H9 (cell line): Measurements from ENCODE around the gene PLA2G2C. TPM values are rescaled to one million over a fixed set of nuclear protein-coding genes. Genes with fewer than 3 reads are reported as not detected.

Experiments
- DNase-seq: peaks from one replicate; pipeline ENCODE4 v3.0.0-alpha.2; 2017
- H2AFZ ChIP-seq: one replicate; pipeline ENCODE4 v1.6.1; 2013; ENCODE audit warnings: mild to moderate bottlenecking, low read length, control low read depth, moderate library complexity
- H2AK5ac ChIP-seq: 2 replicates; pipeline ENCODE4 v1.6.1; 2013; ENCODE audit warnings: low read length, control low read depth, mixed read lengths; ENCODE audit not compliant: insufficient read length
- H2BK120ac ChIP-seq: one replicate; pipeline ENCODE4 v1.6.1; 2013; ENCODE audit warnings: low read depth, mild to moderate bottlenecking, low read length, control low read depth, inconsistent platforms; ENCODE audit not compliant: poor library complexity, severe bottlenecking
- H2BK12ac ChIP-seq: 2 replicates; pipeline ENCODE4 v1.6.1; 2013; ENCODE audit warnings: low read length, control low read depth, mixed read lengths, low read depth; ENCODE audit not compliant: insufficient read length
- H2BK15ac ChIP-seq: 2 replicates; pipeline ENCODE4 v1.6.1; 2013; ENCODE audit warnings: low read depth, low read length, control low read depth
- H2BK20ac ChIP-seq: one replicate; pipeline ENCODE4 v1.6.1; 2013; ENCODE audit warnings: low read depth, mild to moderate bottlenecking, low read length, control low read depth, inconsistent platforms; ENCODE audit not compliant: poor library complexity, severe bottlenecking
- H2BK5ac ChIP-seq: 2 replicates; pipeline ENCODE4 v1.6.1; 2013; ENCODE audit warnings: low read length, control low read depth, mixed read lengths; ENCODE audit not compliant: insufficient read length
- H3K14ac ChIP-seq: 2 replicates; pipeline ENCODE4 v1.6.1; 2013; ENCODE audit warnings: low read length, control low read depth; ENCODE audit not compliant: insufficient read depth
- H3K18ac ChIP-seq: 2 replicates; pipeline ENCODE4 v1.6.1; 2013; ENCODE audit warnings: low read depth, mild to moderate bottlenecking, mixed read lengths, low read length, control low read depth; ENCODE audit not compliant: insufficient read length
- H3K23ac ChIP-seq: 2 replicates; pipeline ENCODE4 v1.6.1; 2013; ENCODE audit warnings: low read length, control low read depth, mixed read lengths, low read depth; ENCODE audit not compliant: insufficient read length
- H3K23me2 ChIP-seq: 2 replicates; pipeline ENCODE4 v1.6.1; 2013; ENCODE audit warnings: low read depth, mild to moderate bottlenecking, mixed read lengths, low read length, control low read depth; ENCODE audit not compliant: insufficient read length, poor library complexity, severe bottlenecking
- H3K27ac ChIP-seq: 2 replicates; pipeline ENCODE4 v1.5.1; 2013; ENCODE audit warnings: low read length, control low read depth, mixed read lengths, low read depth; ENCODE audit not compliant: insufficient read length
- H3K27me3 ChIP-seq: 2 replicates; pipeline ENCODE4 v1.6.1; 2013; ENCODE audit warnings: low read length, control low read depth, inconsistent platforms; ENCODE audit not compliant: insufficient read depth
- H3K4ac ChIP-seq: 2 replicates; pipeline ENCODE4 v1.6.1; 2013; ENCODE audit warnings: low read depth, mild to moderate bottlenecking, control low read depth, inconsistent platforms, low read length, moderate library complexity
- H3K4me1 ChIP-seq: 2 replicates; pipeline ENCODE4 v1.6.1; 2013; ENCODE audit warnings: low read length, control low read depth, inconsistent platforms; ENCODE audit not compliant: insufficient read depth
- H3K4me2 ChIP-seq: 2 replicates; pipeline ENCODE4 v1.6.1; 2013; ENCODE audit warnings: low read length, control low read depth, mixed read lengths; ENCODE audit not compliant: insufficient read length, insufficient read depth
- H3K56ac ChIP-seq: 2 replicates; pipeline ENCODE4 v1.6.1; 2013; ENCODE audit warnings: low read depth, mild to moderate bottlenecking, mixed read lengths, low read length, control low read depth; ENCODE audit not compliant: insufficient read length
- H3K79me1 ChIP-seq: 2 replicates; pipeline ENCODE4 v1.6.1; 2013; ENCODE audit warnings: low read depth, mild to moderate bottlenecking, moderate library complexity, low read length, control low read depth, inconsistent platforms; ENCODE audit not compliant: insufficient read depth, poor library complexity, severe bottlenecking
- H3K79me2 ChIP-seq: 2 replicates; pipeline ENCODE4 v1.6.1; 2013; ENCODE audit warnings: low read length, control low read depth, inconsistent platforms; ENCODE audit not compliant: insufficient read depth
- H3K9ac ChIP-seq: 2 replicates; pipeline ENCODE4 v1.6.1; 2013; ENCODE audit warnings: low read length, control low read depth, mixed read lengths; ENCODE audit not compliant: insufficient read length; ENCODE audit errors: extremely low read depth
- H3K9me3 ChIP-seq: one replicate; pipeline ENCODE4 v1.6.1; 2013; ENCODE audit warnings: low read depth, low read length, inconsistent platforms; ENCODE audit not compliant: control insufficient read depth
- H3T11ph ChIP-seq: one replicate; pipeline ENCODE4 v1.6.1; 2013; ENCODE audit warnings: mild to moderate bottlenecking, low read length, control low read depth, inconsistent platforms
- H4K20me1 ChIP-seq: one replicate; pipeline ENCODE4 v1.6.1; 2013; ENCODE audit not compliant: control insufficient read depth, insufficient read length, insufficient read depth
- H4K5ac ChIP-seq: 2 replicates; pipeline ENCODE4 v1.6.1; 2013; ENCODE audit warnings: low read depth, mild to moderate bottlenecking, mixed read lengths, low read length, control low read depth; ENCODE audit not compliant: insufficient read length
- H4K8ac ChIP-seq: replicated peaks from 2 replicates; pipeline ENCODE4 v1.6.1; 2013; ENCODE audit warnings: low read length, control low read depth, mixed read lengths, low read depth; ENCODE audit not compliant: insufficient read length
- H4K91ac ChIP-seq: 2 replicates; pipeline ENCODE4 v1.6.1; 2013; ENCODE audit warnings: low read depth, mild to moderate bottlenecking, moderate library complexity, mixed read lengths, low read length, control low read depth; ENCODE audit not compliant: insufficient read length
- H3K27ac Mint-ChIP-seq, 3 experiments: 2 replicates in 2 of 3; 3 replicates in 1 of 3; pipeline ENCODE4 v1.8.0; 2020 to 2021; ENCODE audit warnings: mixed read lengths in 3 of 3, mild to moderate bottlenecking in 1 of 3, moderate library complexity in 1 of 3
- H3K27me3 Mint-ChIP-seq: 2 replicates; pipeline ENCODE4 v1.8.0; 2021; ENCODE audit warnings: low read depth, mild to moderate bottlenecking, moderate library complexity, mixed read lengths
- H3K36me3 Mint-ChIP-seq, 3 experiments: 2 replicates in 2 of 3; 3 replicates in 1 of 3; pipeline ENCODE4 v1.8.0; 2020 to 2021; ENCODE audit warnings: low read depth in 3 of 3, mixed read lengths in 3 of 3; ENCODE audit not compliant: insufficient read depth in 1 of 3
- H3K4me1 Mint-ChIP-seq, 2 experiments: 2 replicates each; pipeline ENCODE4 v1.8.0; 2020; ENCODE audit warnings: mixed read lengths in 2 of 2
- H3K4me3 Mint-ChIP-seq, 2 experiments: 2 replicates in 1 of 2; 3 replicates in 1 of 2; pipeline ENCODE4 v1.8.0; 2020 to 2021; ENCODE audit warnings: mild to moderate bottlenecking in 2 of 2, mixed read lengths in 2 of 2, moderate library complexity in 1 of 2
- H3K9me3 Mint-ChIP-seq, 2 experiments: 2 replicates in 1 of 2; 3 replicates in 1 of 2; pipeline ENCODE4 v1.8.0; 2020; ENCODE audit warnings: mild to moderate bottlenecking in 2 of 2, mixed read lengths in 2 of 2, moderate library complexity in 1 of 2
- CTCF ChIP-seq: fragments of 200-600 bp; sonication (generic); conservative IDR thresholded peaks from 3 replicates; pipeline ENCODE4 v1.8.0; 2021; ENCODE audit warnings: antibody characterized with exemption, mild to moderate bottlenecking
- WGBS: extraction: QIAGEN DNeasy Blood & Tissue Kit; methylation state at CpG from one replicate; pipeline ENCODE4 v1.1.7; 2013; ENCODE audit warnings: missing lambda C conversion rate, low lambda C conversion rate, mixed read lengths; ENCODE audit not compliant: insufficient read length; ENCODE audit errors: extremely low coverage; 5-methylcytosine and 5-hydroxymethylcytosine counted together
- total RNA-seq: library from RNA; stranded (reverse); gene quantifications from 2 replicates; pipeline ENCODE4 v1.2.1, GENCODE V29; 2021

PLA2G2C gene
- total RNA-seq, 1 experiment from 2014 or later: not detected

- Histone ChIP-seq H3K14ac (no peak overlapping the region), H2AFZ (no peak overlapping the region), H3K9me3 (no peaks in the 10 kb centered on the region), H4K20me1 (no peaks in the 10 kb centered on the region), H4K91ac (no peak overlapping the region), H3K9ac (no peak overlapping the region), H3K4me1 (no peaks in the 10 kb centered on the region), H3K56ac (no peak overlapping the region), H3K27me3 (no peaks in the 10 kb centered on the region), H3K4me2 (no peak overlapping the region), H2AK5ac (no peak overlapping the region), H3K79me1 (no peaks in the 10 kb centered on the region), H2BK5ac (no peak overlapping the region), H2BK12ac (no peak overlapping the region), H4K5ac (no peak overlapping the region), H3K79me2 (no peaks in the 10 kb centered on the region), H2BK120ac (no peak overlapping the region), H2BK15ac (no peak overlapping the region), H2BK20ac (no peak overlapping the region), H3K4ac (no peak overlapping the region), H3K23me2 (no peaks in the 10 kb centered on the region), H3T11ph (no peak overlapping the region), H4K8ac (no peak overlapping the region), H3K23ac (no peak overlapping the region), H3K18ac (no peak overlapping the region), H3K27ac (no peak overlapping the region)
- TF ChIP-seq CTCF: no peak
- Mint-ChIP-seq H3K4me3 (no peak overlapping the region), H3K36me3 (no peaks in the 10 kb centered on the region), H3K4me1 (no peaks in the 10 kb centered on the region), H3K27me3 (peaks cover 5% of the 10 kb centered on the region), H3K27ac (no peak overlapping the region), H3K9me3 (peaks cover 2% of the 10 kb centered on the region in 2 experiments; a peak in 1 of 5 replicates)
- whole genome bisulfite sequencing: no CpG with 5 or more reads among the region's 3 CpGs
- DNase-seq: no peak
Measured at GRCh38 chr1:20136249-20136648, 50.1 kb downstream of the PLA2G2C start.
